Rectal smooth muscle tissue (tissue), 1 donor: Measurements from ENCODE around the gene SLC22A14.

Experiments
- H3K27ac ChIP-seq: one replicate; pipeline ENCODE4 v1.7.0; 2013; ENCODE audit warnings: low read depth, low read length, inconsistent platforms
- H3K27me3 ChIP-seq: one replicate; pipeline ENCODE4 v1.7.0; 2013; ENCODE audit warnings: low read length; ENCODE audit not compliant: control insufficient read depth, insufficient read depth
- H3K36me3 ChIP-seq: one replicate; pipeline ENCODE4 v1.7.0; 2013; ENCODE audit warnings: low read length; ENCODE audit not compliant: control insufficient read depth, insufficient read depth
- H3K4me1 ChIP-seq: one replicate; pipeline ENCODE4 v1.7.0; 2013; ENCODE audit warnings: low read length; ENCODE audit not compliant: control insufficient read depth, insufficient read depth
- H3K4me3 ChIP-seq: one replicate; pipeline ENCODE4 v1.7.0; 2013; ENCODE audit warnings: low read length
- H3K9ac ChIP-seq: one replicate; pipeline ENCODE4 v1.7.0; 2013; ENCODE audit warnings: low read length

The SLC22A14 gene

GRCh38 chr3:38364721-38365400 lies 82.8 kb downstream of the SLC22A14 start:
- Histone ChIP-seq H3K9ac (no peak overlapping the region), H3K36me3 (peaks cover 3% of the 10 kb centered on the region), H3K4me3 (no peak overlapping the region), H3K4me1 (peaks cover 3% of the 10 kb centered on the region), H3K27ac (no peak overlapping the region), H3K27me3 (no peaks in the 10 kb centered on the region)

- Histone ChIP-seq H3K27me3 (no peaks in the 10 kb centered on the region), H3K4me3 (no peak overlapping the region), H3K9ac (no peak overlapping the region), H3K27ac (no peak overlapping the region), H3K36me3 (peaks cover 3% of the 10 kb centered on the region), H3K4me1 (peaks cover 3% of the 10 kb centered on the region)
Observed at GRCh38 chr3:38365469-38366062, 83.5 kb downstream of the SLC22A14 start.

- Histone ChIP-seq H3K4me1 (peaks cover 3% of the 10 kb centered on the region), H3K4me3 (no peak overlapping the region), H3K27ac (no peak overlapping the region), H3K9ac (no peak overlapping the region), H3K36me3 (peaks cover 3% of the 10 kb centered on the region), H3K27me3 (no peaks in the 10 kb centered on the region)
Observed at GRCh38 chr3:38366082-38366481, 84.0 kb downstream of the SLC22A14 start.

GRCh38 chr3:38367779-38368178 lies 85.7 kb downstream of the SLC22A14 start:
- no peak overlapping the region for H3K27ac ChIP-seq
- no peaks in the 10 kb centered on the region for H3K27me3 ChIP-seq
- H3K4me1 ChIP-seq: peaks cover 3% of the 10 kb centered on the region
- H3K36me3 ChIP-seq: peaks cover 5% of the 10 kb centered on the region
- no peak overlapping the region for H3K4me3 ChIP-seq
- no peak overlapping the region for H3K9ac ChIP-seq
